Peyer's patch (tissue), 4 donors: Measurements from ENCODE around the gene PCDHGA10. TPM values are rescaled to one million over a fixed set of nuclear protein-coding genes. Genes with fewer than 3 reads are reported as not detected.
"Not testable (repeated sequence)": the region's sequence is repeated elsewhere in the genome, so short reads cannot be mapped to it uniquely, and the experiment has no call there.

Experiments used
- DNase-seq, 3 donors: peaks; one replicate each; pipeline ENCODE4 v3.0.0-alpha.2; 2017 to 2019
- H3K27ac ChIP-seq, 4 donors: fragments of 200-600 bp; sonication (generic); one replicate each; pipeline ENCODE4 v1.5.1; 2016 to 2019
- H3K27me3 ChIP-seq, 2 donors: fragments of 200-600 bp; sonication (generic); one replicate each; pipeline ENCODE4 v1.5.1; 2019
- H3K36me3 ChIP-seq, 3 donors: fragments of 200-600 bp; sonication (generic); one replicate each; pipeline ENCODE4 v1.5.1; 2016 to 2019
- H3K4me1 ChIP-seq, 4 donors: fragments of 200-600 bp; sonication (generic); one replicate each; pipeline ENCODE4 v1.5.1; 2016 to 2019
- H3K4me3 ChIP-seq, 4 donors: fragments of 200-600 bp; sonication (generic); 1 replicate in 3 of 4; 2 replicates in 1 of 4; pipeline ENCODE4 v1.5.1; 2016 to 2019; ENCODE audit warnings: mild to moderate bottlenecking in 1 of 4
- H3K9me3 ChIP-seq, 4 donors: fragments of 200-600 bp; sonication (generic); one replicate each; pipeline ENCODE4 v1.5.1; 2016 to 2019; ENCODE audit warnings: mild to moderate bottlenecking in 1 of 4
- CTCF ChIP-seq, 6 experiments: fragments of 450-650 bp in 4 of 6; fragments of 200-600 bp in 2 of 6; sonication (generic) in 1 of 6; IDR thresholded peaks; one replicate each; pipeline ENCODE4 v1.5.1; 2017 to 2019; ENCODE audit warnings: antibody characterized with exemption in 6 of 6, mild to moderate bottlenecking in 3 of 6, moderate library complexity in 1 of 6
- POLR2A ChIP-seq, 2 donors: fragments of 450-650 bp; IDR thresholded peaks; one replicate each; pipeline ENCODE4 v1.5.1; 2017; ENCODE audit warnings: antibody characterized with exemption in 2 of 2, mild to moderate bottlenecking in 2 of 2, moderate library complexity in 2 of 2
- total RNA-seq, 4 donors: library from RNA; depleted of rRNA; stranded (reverse); fragments of >200 nt; gene quantifications; one replicate each; pipeline ENCODE4 v1.1.0, GENCODE V29; 2016

PCDHGA10 gene
- total RNA-seq, 4 donors from 2014 or later, result 3.2 to 7.7 (median 4.2) TPM

DNA sequence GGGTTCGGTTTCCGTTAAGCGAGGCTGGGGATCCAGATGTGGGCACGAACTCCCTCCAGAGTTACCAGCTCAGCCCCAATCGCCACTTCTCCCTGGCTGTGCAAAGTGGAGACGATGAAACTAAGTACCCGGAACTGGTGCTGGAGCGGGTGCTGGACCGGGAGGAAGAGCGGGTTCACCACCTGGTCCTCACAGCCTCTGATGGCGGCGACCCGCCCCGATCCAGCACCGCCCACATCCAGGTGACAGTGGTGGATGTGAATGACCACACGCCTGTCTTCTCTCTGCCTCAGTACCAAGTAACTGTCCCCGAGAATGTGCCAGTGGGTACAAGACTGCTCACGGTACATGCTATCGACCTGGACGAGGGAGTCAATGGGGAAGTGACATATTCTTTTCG lies 29.4 kb upstream of the PCDHGA10 start:
- Histone ChIP-seq H3K9me3 (peaks cover 0 to 50% (median 4%) of the 10 kb centered on the region in 4 donors), H3K27me3 (no peaks in the 10 kb centered on the region), H3K4me3 (no peak overlapping the region)

DNA sequence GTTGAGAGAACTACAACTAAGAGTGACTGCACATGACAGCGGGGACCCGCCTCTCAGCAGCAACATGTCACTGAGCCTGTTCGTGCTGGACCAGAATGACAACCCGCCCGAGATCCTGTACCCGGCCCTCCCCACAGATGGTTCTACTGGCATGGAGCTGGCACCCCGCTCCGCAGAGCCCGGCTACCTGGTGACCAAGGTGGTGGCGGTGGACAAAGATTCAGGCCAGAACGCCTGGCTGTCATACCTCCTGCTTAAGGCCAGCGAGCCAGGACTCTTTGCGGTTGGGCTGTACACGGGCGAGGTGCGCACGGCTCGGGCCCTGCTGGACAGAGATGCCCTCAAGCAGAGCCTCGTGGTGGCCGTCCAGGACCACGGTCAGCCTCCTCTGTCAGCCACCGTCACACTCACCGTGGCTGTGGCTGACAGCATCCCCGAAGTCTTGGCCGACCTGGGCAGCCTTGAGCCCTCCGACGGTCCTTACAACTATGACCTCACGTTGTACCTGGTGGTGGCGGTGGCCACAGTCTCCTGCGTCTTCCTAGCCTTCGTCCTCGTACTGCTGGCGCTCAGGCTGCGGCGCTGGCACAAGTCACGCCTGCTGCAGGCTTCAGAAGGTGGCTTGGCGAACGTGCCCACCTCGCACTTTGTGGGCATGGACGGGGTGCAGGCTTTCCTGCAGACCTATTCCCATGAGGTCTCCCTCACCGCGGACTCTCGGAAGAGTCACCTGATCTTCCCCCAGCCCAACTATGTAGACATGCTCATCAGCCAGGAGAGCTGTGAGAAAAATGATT lies 28.1 kb upstream of the PCDHGA10 start:
- Histone ChIP-seq H3K36me3 (no peaks in the 10 kb centered on the region), H3K27me3 (no peaks in the 10 kb centered on the region), H3K9me3 (peaks cover 0 to 63% (median 7%) of the 10 kb centered on the region in 4 donors), H3K27ac (no peak overlapping the region), H3K4me3 (no peak overlapping the region), H3K4me1 (no peaks in the 10 kb centered on the region)
- no peak for DNase-seq
- TF ChIP-seq CTCF (IDR thresholded peaks at IDR 0.05) (no peak), POLR2A (IDR thresholded peaks at IDR 0.05) (no peak)

More for the DNA sequence above, 29.4 kb upstream of the PCDHGA10 start:
- TF ChIP-seq CTCF (IDR thresholded peaks at IDR 0.05) (no peak), POLR2A (IDR thresholded peaks at IDR 0.05) (no peak)
- Histone ChIP-seq H3K4me1 (no peaks in the 10 kb centered on the region), H3K36me3 (no peaks in the 10 kb centered on the region), H3K27ac (no peak overlapping the region)
- DNase-seq, result no peak

DNA sequence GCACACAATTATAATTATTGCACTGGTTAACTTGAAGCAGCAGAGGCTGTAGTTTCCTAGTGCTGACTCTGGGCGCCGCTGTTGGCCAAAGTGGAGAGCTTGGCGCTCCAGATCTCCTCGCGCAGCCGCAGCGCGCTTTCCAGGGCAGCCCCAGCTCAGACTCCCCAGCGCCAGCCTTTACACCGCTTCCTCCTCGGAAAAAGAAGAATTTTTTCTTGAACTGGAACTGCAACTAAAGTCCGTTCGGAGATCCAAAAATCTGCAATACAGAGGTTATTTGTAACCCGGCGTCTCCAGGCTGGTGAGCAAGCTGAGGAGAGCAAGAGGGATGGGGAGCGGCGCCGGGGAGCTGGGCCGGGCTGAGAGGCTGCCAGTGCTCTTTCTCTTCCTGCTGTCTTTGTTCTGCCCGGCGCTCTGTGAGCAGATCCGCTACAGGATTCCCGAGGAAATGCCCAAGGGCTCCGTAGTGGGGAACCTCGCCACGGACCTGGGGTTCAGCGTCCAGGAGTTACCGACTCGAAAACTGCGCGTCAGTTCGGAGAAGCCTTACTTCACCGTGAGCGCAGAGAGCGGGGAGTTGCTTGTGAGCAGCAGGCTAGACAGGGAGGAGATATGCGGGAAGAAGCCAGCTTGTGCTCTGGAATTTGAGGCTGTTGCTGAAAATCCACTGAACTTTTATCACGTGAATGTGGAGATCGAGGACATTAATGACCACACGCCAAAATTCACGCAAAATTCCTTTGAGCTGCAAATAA lies 25.1 kb upstream of the PCDHGA10 start, which contains the start of gene PCDHGB4:
Gene PCDHGB4, plus strand, starts transcription at position 142 of the 755 bp plus-strand sequence. Its CDS starts 187 bp downstream, at position 329.
- H3K9me3 ChIP-seq, result peaks cover 0 to 60% (median 10%) of the 10 kb centered on the region in 4 donors
- not testable (repeated sequence) for H3K27me3 ChIP-seq, H3K4me3 ChIP-seq, DNase-seq, H3K4me1 ChIP-seq, H3K36me3 ChIP-seq, H3K27ac ChIP-seq
- peak in 3 of 6 experiments; percentile 4 to 17 (median 14) for TF ChIP-seq CTCF (IDR thresholded peaks at IDR 0.05)

DNA sequence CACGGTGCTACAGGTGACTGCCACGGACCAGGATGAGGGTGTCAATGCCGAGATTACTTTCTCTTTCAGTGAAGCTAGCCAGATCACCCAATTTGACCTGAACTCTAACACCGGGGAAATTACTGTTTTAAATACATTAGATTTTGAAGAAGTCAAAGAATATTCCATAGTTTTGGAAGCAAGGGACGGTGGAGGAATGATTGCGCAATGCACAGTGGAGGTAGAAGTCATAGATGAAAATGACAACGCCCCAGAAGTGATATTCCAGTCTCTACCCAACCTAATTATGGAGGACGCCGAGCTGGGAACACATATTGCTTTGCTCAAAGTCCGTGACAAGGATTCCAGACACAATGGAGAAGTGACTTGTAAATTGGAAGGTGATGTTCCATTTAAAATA lies 24.1 kb upstream of the PCDHGA10 start:
- no peak for TF ChIP-seq POLR2A (IDR thresholded peaks at IDR 0.05)
- no peak for TF ChIP-seq CTCF (IDR thresholded peaks at IDR 0.05)
- H3K4me3 ChIP-seq, result no peak overlapping the region
- no peak overlapping the region for H3K27ac ChIP-seq
- no peaks in the 10 kb centered on the region for H3K4me1 ChIP-seq
- H3K36me3 ChIP-seq, result no peaks in the 10 kb centered on the region
- H3K27me3 ChIP-seq, result no peaks in the 10 kb centered on the region
- peaks cover 0 to 60% (median 13%) of the 10 kb centered on the region in 4 donors for H3K9me3 ChIP-seq
- no peak for DNase-seq

DNA sequence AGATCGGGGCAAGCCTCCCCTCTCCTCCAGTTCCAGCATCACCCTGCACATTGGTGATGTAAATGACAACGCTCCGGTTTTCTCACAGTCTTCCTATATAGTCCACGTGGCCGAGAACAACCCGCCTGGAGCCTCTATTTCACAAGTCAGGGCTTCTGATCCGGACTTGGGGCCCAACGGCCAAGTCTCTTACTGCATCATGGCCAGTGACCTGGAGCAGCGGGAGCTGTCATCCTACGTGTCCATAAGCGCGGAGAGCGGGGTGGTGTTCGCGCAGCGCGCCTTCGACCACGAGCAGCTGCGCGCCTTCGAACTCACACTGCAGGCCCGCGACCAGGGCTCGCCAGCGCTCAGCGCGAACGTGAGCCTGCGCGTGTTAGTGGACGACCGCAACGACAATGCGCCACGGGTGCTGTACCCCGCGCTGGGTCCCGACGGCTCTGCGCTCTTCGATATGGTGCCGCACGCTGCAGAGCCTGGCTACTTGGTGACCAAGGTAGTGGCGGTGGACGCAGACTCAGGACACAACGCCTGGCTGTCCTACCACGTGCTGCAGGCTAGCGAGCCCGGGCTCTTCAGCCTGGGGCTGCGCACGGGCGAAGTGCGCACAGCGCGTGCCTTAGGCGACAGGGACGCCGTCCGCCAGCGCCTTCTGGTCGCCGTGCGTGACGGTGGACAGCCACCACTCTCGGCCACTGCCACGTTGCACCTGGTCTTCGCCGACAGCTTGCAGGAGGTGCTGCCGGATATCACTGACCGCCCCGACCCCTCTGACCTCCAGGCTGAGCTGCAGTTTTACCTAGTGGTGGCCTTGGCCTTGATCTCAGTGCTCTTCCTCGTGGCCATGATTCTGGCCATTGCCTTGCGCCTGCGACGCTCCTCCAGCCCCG lies 23.4 kb upstream of the PCDHGA10 start:
- Histone ChIP-seq H3K27me3 (no peaks in the 10 kb centered on the region), H3K9me3 (peaks cover 0 to 62% (median 15%) of the 10 kb centered on the region in 4 donors), H3K36me3 (no peaks in the 10 kb centered on the region), H3K4me3 (no peak overlapping the region), H3K4me1 (no peaks in the 10 kb centered on the region), H3K27ac (no peak overlapping the region)
- no peak for TF ChIP-seq CTCF (IDR thresholded peaks at IDR 0.05)
- no peak for TF ChIP-seq POLR2A (IDR thresholded peaks at IDR 0.05)
- no peak for DNase-seq
